Stimulated activated CD4-positive, alpha-beta T cell treated with anti-CD3 and anti-CD28 coated beads, Interleukin-4, amount 100 ng/mL, for 4 hours (primary cell): ENCODE results near the gene PLCB1.

Source experiments
- DNase-seq, 2 experiments: peaks; one replicate each; pipeline ENCODE4 v3.0.0-alpha.2; 2020

PLCB1 gene

GRCh38 chr20:8161264-8162071, 29.4 kb downstream of the PLCB1 start:
- DNase-seq: no peak

GRCh38 chr20:8162610-8163009, 30.5 kb downstream of the PLCB1 start:
- no peak for DNase-seq

- DNase-seq: no peak
Observed at GRCh38 chr20:8163543-8163942, 31.5 kb downstream of the PLCB1 start.

GRCh38 chr20:8166730-8167129, 34.7 kb downstream of the PLCB1 start:
- DNase-seq: no peak

GRCh38 chr20:8168785-8169288, 36.8 kb downstream of the PLCB1 start:
- DNase-seq: no peak

GRCh38 chr20:8170921-8171320, 38.9 kb downstream of the PLCB1 start:
- DNase-seq: no peak

GRCh38 chr20:8172191-8172590, 40.1 kb downstream of the PLCB1 start:
- DNase-seq: no peak

GRCh38 chr20:8175741-8176675, 43.9 kb downstream of the PLCB1 start:
- no peak for DNase-seq

- DNase-seq: no peak
Observed at GRCh38 chr20:8183526-8183925, 51.5 kb downstream of the PLCB1 start.

GRCh38 chr20:8187740-8188139, 55.7 kb downstream of the PLCB1 start:
- no peak for DNase-seq

- no peak for DNase-seq
Observed at GRCh38 chr20:8190043-8190880, 58.2 kb downstream of the PLCB1 start.

GRCh38 chr20:8194721-8195120, 62.7 kb downstream of the PLCB1 start:
- DNase-seq: no peak

- no peak for DNase-seq
Observed at GRCh38 chr20:8196096-8196495, 64.0 kb downstream of the PLCB1 start.

GRCh38 chr20:8200220-8200619, 68.2 kb downstream of the PLCB1 start:
- no peak for DNase-seq

GRCh38 chr20:8203366-8203765, 71.3 kb downstream of the PLCB1 start:
- no peak for DNase-seq

GRCh38 chr20:8205996-8206395, 73.9 kb downstream of the PLCB1 start:
- no peak for DNase-seq

GRCh38 chr20:8208226-8208625, 76.2 kb downstream of the PLCB1 start:
- DNase-seq: no peak

GRCh38 chr20:8209061-8209460, 77.0 kb downstream of the PLCB1 start:
- DNase-seq: no peak

- DNase-seq: no peak
Observed at GRCh38 chr20:8210749-8211148, 78.7 kb downstream of the PLCB1 start.

- DNase-seq: no peak
Observed at GRCh38 chr20:8212286-8212685, 80.2 kb downstream of the PLCB1 start.

- no peak for DNase-seq
Observed at GRCh38 chr20:8213270-8213669, 81.2 kb downstream of the PLCB1 start.

GRCh38 chr20:8213831-8214587, 81.9 kb downstream of the PLCB1 start:
- DNase-seq: no peak
